Lung (tissue), 12 donors: Measurements from ENCODE around the gene ARL8A. TPM values are rescaled to one million over a fixed set of nuclear protein-coding genes. Genes with fewer than 3 reads are reported as not detected.
"Not testable (repeated sequence)": the region's sequence is repeated elsewhere in the genome, so short reads cannot be mapped to it uniquely, and the experiment has no call there.

Experiments
- ATAC-seq: fragments of 200-7000 bp; cut with Tn5 transposase; one replicate; pipeline ENCODE4 v1.9.1; 2020; ENCODE audit warnings: moderate number of reproducible peaks; ENCODE audit not compliant: insufficient read depth, low FRiP score
- DNase-seq, 3 donors: peaks; one replicate each; pipeline ENCODE4 v3.0.0-alpha.2; 2013 to 2017
- H3K27ac ChIP-seq, 2 donors: one replicate each; pipeline ENCODE4 v1.5.1; 2013; ENCODE audit warnings: mild to moderate bottlenecking in 2 of 2, moderate library complexity in 2 of 2, control low read depth in 1 of 2, inconsistent platforms in 1 of 2, low read depth in 1 of 2, low read length in 1 of 2
- H3K27me3 ChIP-seq, 3 donors: one replicate each; pipeline ENCODE4 v1.5.1; 2013; ENCODE audit warnings: low read length in 2 of 3; ENCODE audit not compliant: control insufficient read depth in 3 of 3, insufficient read depth in 3 of 3
- H3K36me3 ChIP-seq, 4 donors: one replicate each; pipeline ENCODE4 v1.5.1; 2013; ENCODE audit warnings: low read length in 4 of 4, mild to moderate bottlenecking in 1 of 4, moderate library complexity in 1 of 4; ENCODE audit not compliant: control insufficient read depth in 4 of 4, insufficient read depth in 4 of 4
- H3K4me1 ChIP-seq, 5 donors: one replicate each; pipeline ENCODE4 v1.5.1; 2013; ENCODE audit warnings: low read length in 5 of 5, mild to moderate bottlenecking in 2 of 5, moderate library complexity in 1 of 5; ENCODE audit not compliant: control insufficient read depth in 5 of 5, insufficient read depth in 5 of 5
- H3K4me3 ChIP-seq: one replicate; pipeline ENCODE4 v1.5.1; 2013; ENCODE audit warnings: mild to moderate bottlenecking, control low read depth, moderate library complexity
- H3K9ac ChIP-seq, 2 donors: one replicate each; pipeline ENCODE4 v1.5.1; 2013; ENCODE audit warnings: low read length in 2 of 2, control low read depth in 1 of 2; ENCODE audit not compliant: insufficient read depth in 1 of 2
- H3K9me3 ChIP-seq, 4 donors: one replicate each; pipeline ENCODE4 v1.5.1; 2013; ENCODE audit warnings: low read length in 3 of 4, mild to moderate bottlenecking in 1 of 4, moderate library complexity in 1 of 4; ENCODE audit not compliant: control insufficient read depth in 4 of 4, insufficient read depth in 3 of 4
- WGBS, 2 donors: extraction: QIAGEN DNeasy Blood & Tissue Kit; methylation state at CpG; one replicate each; pipeline ENCODE4 v1.1.7; 2013; 5-methylcytosine and 5-hydroxymethylcytosine counted together
- polyA plus RNA-seq, 2 donors: library from polyadenylated mRNA; stranded (reverse); fragments of 200-250 nt; gene quantifications; one replicate each; pipeline ENCODE4 v1.2.1, GENCODE V29; 2013
- total RNA-seq, 2 donors: library from RNA; depleted of rRNA in 1 of 2; stranded (reverse); fragments of >200 nt in 1 of 2; gene quantifications; one replicate each; pipeline ENCODE4 v1.2.1, GENCODE V29; 2014 to 2021
- TF ChIP-seq, protein P1 (sequence below): IDR thresholded peaks from 2 replicates; pipeline ENCODE4 v1.5.1; 2012; ENCODE audit warnings: mild to moderate bottlenecking; ENCODE audit errors: control extremely low read depth, extremely low read depth
- donor health status: control.
- donor health status: control.
- donor health status: Bipolar disorder and iron deficiency.
- donor health status: healthy.
- donor health status: DM: yes; HTN: yes; CAD: no.

Gene ARL8A
- total and polyA plus RNA-seq, 4 donors, result 27.8 to 82.0 (median 48.8) TPM

DNA sequence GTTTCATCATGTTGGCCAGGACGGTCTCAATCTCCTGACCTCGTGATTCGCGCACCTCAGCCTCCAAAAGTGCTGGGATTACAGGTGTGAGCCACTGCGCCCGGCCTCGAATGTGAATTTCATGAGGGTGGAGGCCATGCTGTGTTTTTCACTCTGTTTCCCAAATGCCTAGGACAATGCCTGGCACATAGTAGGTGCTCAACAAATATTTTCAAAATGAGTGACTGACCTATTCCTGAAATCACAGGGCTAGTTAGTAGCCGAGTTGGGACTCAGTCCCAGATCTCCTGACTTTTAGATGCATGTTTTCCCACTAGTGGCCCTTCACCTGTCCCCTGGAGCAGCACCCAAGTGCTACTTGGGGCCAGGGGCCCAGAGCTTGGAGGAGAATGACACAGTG, 28.2 kb downstream of the ARL8A start:
- TF ChIP-seq, protein P1, sequence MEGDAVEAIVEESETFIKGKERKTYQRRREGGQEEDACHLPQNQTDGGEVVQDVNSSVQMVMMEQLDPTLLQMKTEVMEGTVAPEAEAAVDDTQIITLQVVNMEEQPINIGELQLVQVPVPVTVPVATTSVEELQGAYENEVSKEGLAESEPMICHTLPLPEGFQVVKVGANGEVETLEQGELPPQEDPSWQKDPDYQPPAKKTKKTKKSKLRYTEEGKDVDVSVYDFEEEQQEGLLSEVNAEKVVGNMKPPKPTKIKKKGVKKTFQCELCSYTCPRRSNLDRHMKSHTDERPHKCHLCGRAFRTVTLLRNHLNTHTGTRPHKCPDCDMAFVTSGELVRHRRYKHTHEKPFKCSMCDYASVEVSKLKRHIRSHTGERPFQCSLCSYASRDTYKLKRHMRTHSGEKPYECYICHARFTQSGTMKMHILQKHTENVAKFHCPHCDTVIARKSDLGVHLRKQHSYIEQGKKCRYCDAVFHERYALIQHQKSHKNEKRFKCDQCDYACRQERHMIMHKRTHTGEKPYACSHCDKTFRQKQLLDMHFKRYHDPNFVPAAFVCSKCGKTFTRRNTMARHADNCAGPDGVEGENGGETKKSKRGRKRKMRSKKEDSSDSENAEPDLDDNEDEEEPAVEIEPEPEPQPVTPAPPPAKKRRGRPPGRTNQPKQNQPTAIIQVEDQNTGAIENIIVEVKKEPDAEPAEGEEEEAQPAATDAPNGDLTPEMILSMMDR, result no peak
- H3K4me1 ChIP-seq, result no peaks in the 10 kb centered on the region
- no peak for ATAC-seq
- no peak overlapping the region for H3K27ac ChIP-seq
- H3K36me3 ChIP-seq, result no peaks in the 10 kb centered on the region
- H3K9ac ChIP-seq, result no peak overlapping the region
- no peaks in the 10 kb centered on the region for H3K27me3 ChIP-seq
- DNase-seq, result no peak
- 94 to 95% methylated on average over 8 of the region's 8 CpGs for WGBS, 2 donors
- no peaks in the 10 kb centered on the region for H3K9me3 ChIP-seq
- no peak overlapping the region for H3K4me3 ChIP-seq

DNA sequence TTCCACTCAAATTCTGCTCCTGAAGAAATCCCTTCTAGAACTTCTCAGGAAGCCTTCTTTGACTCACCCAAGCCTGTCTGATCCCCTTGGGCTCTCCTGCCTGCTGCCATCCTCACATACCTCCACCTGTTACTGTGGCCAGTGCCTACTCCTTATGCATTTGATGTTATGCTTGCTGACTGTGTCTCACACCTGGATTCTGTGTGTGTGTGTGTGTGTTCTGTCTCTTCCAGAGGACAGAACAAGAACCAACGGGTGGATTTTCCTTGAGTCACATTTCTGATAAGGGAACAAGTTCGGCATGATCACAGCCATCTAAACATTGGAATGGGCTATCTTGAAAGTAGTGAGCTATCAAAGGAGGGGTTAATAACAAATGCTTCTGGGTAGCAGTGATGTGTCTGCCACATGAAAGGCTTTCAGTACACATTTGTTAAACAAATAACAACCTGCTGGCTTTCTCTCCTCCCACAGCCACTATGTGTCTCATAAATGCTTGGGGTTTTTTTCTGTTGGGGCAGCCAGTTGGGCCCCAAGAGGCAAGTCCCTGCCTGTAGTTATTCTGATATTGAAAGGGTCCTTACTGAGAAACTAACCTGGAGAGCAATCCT, 30.7 kb downstream of the ARL8A start:
- DNase-seq, result no peak
- ATAC-seq, result no peak

DNA sequence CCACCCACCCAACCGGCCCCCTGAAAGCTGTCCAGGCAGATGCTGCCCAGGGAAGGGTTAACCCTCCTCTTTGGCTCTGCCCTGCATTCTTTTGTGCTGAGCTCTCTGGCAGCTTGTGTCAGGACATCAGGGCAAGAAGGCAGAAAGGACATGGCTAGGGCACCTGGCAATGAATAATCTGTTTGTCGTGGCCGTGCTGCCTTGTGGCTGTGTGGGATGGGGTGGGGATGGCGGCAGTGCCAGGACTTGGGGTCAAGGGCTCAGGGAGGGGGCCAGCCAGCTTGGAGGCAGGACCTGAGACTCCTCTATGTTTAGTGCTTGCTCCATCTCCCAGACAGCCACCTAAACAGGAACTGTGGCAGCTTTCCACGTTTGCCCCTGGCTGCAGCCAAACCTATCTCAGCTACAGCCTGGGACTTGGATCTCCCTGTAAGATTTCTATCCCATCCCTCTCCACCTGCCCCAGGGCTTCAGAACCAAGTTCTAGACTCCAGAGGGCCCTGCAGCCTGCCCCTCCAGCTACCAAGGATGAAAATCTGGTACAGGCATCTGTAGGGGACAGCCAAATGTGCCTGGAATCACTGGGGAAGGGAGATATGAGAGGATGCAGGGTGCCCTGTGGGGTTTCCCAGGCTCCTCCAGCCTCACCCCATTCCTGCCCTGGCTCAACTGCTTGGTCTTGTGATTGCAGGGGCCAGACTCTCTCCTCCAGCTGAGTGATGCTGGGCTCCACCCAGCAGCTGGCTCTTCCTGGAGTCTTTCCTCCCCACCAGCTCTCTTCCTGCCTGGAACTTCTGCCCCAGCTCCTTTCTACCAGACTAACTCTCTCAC, 31.5 kb downstream of the ARL8A start:
- WGBS, 2 donors, result 28 to 59% methylated on average over 5 of the region's 5 CpGs
- TF ChIP-seq, protein P1, result no peak
- Histone ChIP-seq H3K9me3 (no peaks in the 10 kb centered on the region), H3K9ac (no peak overlapping the region), H3K27ac (peak overlapping the region; percentile 21 to 45), H3K4me1 (peaks cover 0 to 2% (median 0%) of the 10 kb centered on the region in 5 donors), H3K36me3 (no peaks in the 10 kb centered on the region), H3K27me3 (no peaks in the 10 kb centered on the region), H3K4me3 (no peak overlapping the region)
- ATAC-seq, result no peak
- no peak for DNase-seq

More for the DNA sequence above, 30.7 kb downstream of the ARL8A start:
- TF ChIP-seq, protein P1, result no peak
- WGBS, 2 donors, result 60 to 67% methylated on average over 2 of the region's 2 CpGs
- Histone ChIP-seq H3K36me3 (no peaks in the 10 kb centered on the region), H3K27ac (peak overlapping the region; percentile 5 to 45), H3K9me3 (no peaks in the 10 kb centered on the region), H3K4me1 (no peaks in the 10 kb centered on the region), H3K9ac (no peak overlapping the region), H3K27me3 (no peaks in the 10 kb centered on the region), H3K4me3 (no peak overlapping the region)

DNA sequence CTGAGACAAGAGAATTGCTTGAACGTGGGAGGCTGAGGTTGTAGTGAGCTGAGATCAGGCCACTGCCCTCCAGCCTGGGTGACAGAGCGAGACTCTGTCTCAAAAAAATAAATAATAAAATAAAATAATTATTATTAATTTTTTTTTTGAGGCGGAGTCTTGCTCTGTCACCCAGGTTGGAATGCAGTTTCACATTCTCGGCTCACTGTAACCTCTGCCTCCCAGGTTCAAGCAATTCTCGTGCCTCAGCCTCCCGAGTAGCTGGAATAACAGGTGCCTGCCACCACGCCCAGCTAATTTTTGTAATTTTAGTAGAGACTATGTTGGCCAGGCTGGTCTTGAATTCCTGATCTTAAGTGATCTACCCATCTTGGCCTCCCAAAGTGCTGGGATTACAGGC, 32.9 kb downstream of the ARL8A start:
- H3K27ac ChIP-seq, H3K27me3 ChIP-seq, DNase-seq, H3K4me3 ChIP-seq, H3K9me3 ChIP-seq, ATAC-seq, H3K4me1 ChIP-seq, H3K9ac ChIP-seq, H3K36me3 ChIP-seq: not testable (repeated sequence)
- 80 to 91% methylated on average over 7 of the region's 7 CpGs for WGBS, 2 donors
